ENCODE data around the gene BLCAP. TPM values are rescaled to one million over a fixed set of nuclear protein-coding genes. Genes with fewer than 3 reads are reported as not detected.

The BLCAP gene
- total and polyA plus RNA-seq, 2 experiments from 2014 or later = 62.2 to 64.8 TPM

DNA sequence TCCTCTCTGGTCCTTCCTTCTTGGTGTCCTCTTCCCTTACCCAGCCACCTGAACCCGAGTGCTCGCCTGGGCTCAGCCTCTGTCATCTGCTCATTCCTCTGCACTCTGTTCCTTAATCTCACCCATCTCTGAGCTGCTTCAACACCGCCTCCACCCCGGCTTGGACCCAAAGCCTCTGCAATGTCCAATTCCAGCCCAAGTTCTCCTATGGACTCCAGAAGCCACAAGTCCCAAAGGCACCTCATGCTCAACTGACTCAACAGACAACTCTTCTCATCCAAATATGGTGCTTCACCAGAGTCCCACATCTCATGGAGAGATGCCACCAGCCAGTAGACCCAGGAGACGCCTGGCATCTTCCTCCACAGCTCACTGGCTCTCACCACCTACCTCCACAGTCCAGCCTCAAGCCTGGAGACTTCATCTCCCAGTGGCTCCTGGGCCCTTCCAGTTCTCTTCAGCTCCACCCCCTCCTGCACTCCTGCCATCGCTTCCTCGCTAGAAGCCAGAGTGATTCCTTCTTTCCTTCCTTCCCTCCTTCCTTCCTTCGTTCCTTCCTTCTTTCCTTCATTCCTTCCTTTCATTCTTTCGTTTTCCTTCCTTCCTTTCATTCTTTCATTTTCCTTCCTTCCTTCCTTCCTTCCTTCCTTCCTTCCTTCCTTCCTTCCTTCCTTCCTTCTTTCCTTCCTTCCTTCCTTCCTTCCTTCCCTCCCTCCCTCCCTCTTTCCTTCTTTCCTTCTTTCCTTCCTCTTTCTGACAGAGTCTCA, 47.6 kb downstream of the BLCAP start:
- H3K27me3 Mint-ChIP-seq (ENCODE audit: insufficient read depth, low read depth, poor library complexity) = peaks cover 2% of the 10 kb centered on the region
- Histone ChIP-seq H3K27me3 (ENCODE audit: insufficient read depth) (no peaks in the 10 kb centered on the region), H3F3A (replicated peaks; ENCODE audit: low read depth) (no peaks in the 10 kb centered on the region), H3K4me2 (no peak overlapping the region), H3K79me2 (replicated peaks; ENCODE audit: insufficient read depth) (no peaks in the 10 kb centered on the region), H3K36me3 (ENCODE audit: insufficient read depth) (no peaks in the 10 kb centered on the region), H3K4me1 (ENCODE audit: insufficient read depth) (no peaks in the 10 kb centered on the region), H4K20me1 (replicated peaks; ENCODE audit: insufficient read depth) (no peaks in the 10 kb centered on the region), H3K9me2 (ENCODE audit: insufficient read depth) (peaks cover 4% of the 10 kb centered on the region; the same call in 1 of the 2 replicates), H3K27ac (ENCODE audit: low read depth) (no peak overlapping the region), H2AFZ (no peak overlapping the region), H3K4me3 (no peak overlapping the region)
- TF ChIP-seq, protein P1, sequence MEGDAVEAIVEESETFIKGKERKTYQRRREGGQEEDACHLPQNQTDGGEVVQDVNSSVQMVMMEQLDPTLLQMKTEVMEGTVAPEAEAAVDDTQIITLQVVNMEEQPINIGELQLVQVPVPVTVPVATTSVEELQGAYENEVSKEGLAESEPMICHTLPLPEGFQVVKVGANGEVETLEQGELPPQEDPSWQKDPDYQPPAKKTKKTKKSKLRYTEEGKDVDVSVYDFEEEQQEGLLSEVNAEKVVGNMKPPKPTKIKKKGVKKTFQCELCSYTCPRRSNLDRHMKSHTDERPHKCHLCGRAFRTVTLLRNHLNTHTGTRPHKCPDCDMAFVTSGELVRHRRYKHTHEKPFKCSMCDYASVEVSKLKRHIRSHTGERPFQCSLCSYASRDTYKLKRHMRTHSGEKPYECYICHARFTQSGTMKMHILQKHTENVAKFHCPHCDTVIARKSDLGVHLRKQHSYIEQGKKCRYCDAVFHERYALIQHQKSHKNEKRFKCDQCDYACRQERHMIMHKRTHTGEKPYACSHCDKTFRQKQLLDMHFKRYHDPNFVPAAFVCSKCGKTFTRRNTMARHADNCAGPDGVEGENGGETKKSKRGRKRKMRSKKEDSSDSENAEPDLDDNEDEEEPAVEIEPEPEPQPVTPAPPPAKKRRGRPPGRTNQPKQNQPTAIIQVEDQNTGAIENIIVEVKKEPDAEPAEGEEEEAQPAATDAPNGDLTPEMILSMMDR (conservative IDR thresholded peaks at IDR 0.05; ENCODE audit: low read depth in 2 of 2) = no peak
- no peak for TF ChIP-seq JUNB (IDR thresholded peaks at IDR 0.05; ENCODE audit: unreplicated experiment)
- TF ChIP-seq, protein P2, sequence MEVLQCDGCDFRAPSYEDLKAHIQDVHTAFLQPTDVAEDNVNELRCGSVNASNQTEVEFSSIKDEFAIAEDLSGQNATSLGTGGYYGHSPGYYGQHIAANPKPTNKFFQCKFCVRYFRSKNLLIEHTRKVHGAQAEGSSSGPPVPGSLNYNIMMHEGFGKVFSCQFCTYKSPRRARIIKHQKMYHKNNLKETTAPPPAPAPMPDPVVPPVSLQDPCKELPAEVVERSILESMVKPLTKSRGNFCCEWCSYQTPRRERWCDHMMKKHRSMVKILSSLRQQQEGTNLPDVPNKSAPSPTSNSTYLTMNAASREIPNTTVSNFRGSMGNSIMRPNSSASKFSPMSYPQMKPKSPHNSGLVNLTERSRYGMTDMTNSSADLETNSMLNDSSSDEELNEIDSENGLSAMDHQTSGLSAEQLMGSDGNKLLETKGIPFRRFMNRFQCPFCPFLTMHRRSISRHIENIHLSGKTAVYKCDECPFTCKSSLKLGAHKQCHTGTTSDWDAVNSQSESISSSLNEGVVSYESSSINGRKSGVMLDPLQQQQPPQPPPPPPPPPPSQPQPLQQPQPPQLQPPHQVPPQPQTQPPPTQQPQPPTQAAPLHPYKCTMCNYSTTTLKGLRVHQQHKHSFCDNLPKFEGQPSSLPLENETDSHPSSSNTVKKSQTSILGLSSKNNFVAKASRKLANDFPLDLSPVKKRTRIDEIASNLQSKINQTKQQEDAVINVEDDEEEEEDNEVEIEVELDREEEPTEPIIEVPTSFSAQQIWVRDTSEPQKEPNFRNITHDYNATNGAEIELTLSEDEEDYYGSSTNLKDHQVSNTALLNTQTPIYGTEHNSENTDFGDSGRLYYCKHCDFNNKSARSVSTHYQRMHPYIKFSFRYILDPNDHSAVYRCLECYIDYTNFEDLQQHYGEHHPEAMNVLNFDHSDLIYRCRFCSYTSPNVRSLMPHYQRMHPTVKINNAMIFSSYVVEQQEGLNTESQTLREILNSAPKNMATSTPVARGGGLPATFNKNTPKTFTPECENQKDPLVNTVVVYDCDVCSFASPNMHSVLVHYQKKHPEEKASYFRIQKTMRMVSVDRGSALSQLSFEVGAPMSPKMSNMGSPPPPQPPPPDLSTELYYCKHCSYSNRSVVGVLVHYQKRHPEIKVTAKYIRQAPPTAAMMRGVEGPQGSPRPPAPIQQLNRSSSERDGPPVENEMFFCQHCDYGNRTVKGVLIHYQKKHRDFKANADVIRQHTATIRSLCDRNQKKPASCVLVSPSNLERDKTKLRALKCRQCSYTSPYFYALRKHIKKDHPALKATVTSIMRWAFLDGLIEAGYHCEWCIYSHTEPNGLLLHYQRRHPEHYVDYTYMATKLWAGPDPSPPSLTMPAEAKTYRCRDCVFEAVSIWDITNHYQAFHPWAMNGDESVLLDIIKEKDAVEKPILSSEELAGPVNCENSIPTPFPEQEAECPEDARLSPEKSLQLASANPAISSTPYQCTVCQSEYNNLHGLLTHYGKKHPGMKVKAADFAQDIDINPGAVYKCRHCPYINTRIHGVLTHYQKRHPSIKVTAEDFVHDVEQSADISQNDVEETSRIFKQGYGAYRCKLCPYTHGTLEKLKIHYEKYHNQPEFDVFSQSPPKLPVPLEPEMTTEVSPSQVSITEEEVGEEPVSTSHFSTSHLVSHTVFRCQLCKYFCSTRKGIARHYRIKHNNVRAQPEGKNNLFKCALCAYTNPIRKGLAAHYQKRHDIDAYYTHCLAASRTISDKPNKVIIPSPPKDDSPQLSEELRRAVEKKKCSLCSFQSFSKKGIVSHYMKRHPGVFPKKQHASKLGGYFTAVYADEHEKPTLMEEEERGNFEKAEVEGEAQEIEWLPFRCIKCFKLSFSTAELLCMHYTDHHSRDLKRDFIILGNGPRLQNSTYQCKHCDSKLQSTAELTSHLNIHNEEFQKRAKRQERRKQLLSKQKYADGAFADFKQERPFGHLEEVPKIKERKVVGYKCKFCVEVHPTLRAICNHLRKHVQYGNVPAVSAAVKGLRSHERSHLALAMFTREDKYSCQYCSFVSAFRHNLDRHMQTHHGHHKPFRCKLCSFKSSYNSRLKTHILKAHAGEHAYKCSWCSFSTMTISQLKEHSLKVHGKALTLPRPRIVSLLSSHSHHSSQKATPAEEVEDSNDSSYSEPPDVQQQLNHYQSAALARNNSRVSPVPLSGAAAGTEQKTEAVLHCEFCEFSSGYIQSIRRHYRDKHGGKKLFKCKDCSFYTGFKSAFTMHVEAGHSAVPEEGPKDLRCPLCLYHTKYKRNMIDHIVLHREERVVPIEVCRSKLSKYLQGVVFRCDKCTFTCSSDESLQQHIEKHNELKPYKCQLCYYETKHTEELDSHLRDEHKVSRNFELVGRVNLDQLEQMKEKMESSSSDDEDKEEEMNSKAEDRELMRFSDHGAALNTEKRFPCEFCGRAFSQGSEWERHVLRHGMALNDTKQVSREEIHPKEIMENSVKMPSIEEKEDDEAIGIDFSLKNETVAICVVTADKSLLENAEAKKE (CRISPR knock-in tag; IDR thresholded peaks at IDR 0.05) = no peak
- TF ChIP-seq, protein P3, sequence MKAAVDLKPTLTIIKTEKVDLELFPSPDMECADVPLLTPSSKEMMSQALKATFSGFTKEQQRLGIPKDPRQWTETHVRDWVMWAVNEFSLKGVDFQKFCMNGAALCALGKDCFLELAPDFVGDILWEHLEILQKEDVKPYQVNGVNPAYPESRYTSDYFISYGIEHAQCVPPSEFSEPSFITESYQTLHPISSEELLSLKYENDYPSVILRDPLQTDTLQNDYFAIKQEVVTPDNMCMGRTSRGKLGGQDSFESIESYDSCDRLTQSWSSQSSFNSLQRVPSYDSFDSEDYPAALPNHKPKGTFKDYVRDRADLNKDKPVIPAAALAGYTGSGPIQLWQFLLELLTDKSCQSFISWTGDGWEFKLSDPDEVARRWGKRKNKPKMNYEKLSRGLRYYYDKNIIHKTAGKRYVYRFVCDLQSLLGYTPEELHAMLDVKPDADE (IDR thresholded peaks at IDR 0.05) = no peak
- TF ChIP-seq, protein P4, sequence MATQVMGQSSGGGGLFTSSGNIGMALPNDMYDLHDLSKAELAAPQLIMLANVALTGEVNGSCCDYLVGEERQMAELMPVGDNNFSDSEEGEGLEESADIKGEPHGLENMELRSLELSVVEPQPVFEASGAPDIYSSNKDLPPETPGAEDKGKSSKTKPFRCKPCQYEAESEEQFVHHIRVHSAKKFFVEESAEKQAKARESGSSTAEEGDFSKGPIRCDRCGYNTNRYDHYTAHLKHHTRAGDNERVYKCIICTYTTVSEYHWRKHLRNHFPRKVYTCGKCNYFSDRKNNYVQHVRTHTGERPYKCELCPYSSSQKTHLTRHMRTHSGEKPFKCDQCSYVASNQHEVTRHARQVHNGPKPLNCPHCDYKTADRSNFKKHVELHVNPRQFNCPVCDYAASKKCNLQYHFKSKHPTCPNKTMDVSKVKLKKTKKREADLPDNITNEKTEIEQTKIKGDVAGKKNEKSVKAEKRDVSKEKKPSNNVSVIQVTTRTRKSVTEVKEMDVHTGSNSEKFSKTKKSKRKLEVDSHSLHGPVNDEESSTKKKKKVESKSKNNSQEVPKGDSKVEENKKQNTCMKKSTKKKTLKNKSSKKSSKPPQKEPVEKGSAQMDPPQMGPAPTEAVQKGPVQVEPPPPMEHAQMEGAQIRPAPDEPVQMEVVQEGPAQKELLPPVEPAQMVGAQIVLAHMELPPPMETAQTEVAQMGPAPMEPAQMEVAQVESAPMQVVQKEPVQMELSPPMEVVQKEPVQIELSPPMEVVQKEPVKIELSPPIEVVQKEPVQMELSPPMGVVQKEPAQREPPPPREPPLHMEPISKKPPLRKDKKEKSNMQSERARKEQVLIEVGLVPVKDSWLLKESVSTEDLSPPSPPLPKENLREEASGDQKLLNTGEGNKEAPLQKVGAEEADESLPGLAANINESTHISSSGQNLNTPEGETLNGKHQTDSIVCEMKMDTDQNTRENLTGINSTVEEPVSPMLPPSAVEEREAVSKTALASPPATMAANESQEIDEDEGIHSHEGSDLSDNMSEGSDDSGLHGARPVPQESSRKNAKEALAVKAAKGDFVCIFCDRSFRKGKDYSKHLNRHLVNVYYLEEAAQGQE (IDR thresholded peaks at IDR 0.05; ENCODE audit: unreplicated experiment) = no peak
- H3K4me1 Mint-ChIP-seq = no peaks in the 10 kb centered on the region; the same call in 2 of the 3 replicates
- DNase-seq (ENCODE audit: low spot score) = no peak
- no peak overlapping the region for H3K4me3 Mint-ChIP-seq
- no peak for ATAC-seq
- peaks cover 22% of the 10 kb centered on the region for H3K9me3 Mint-ChIP-seq
- H3K27ac Mint-ChIP-seq = no peak overlapping the region
- H3K36me3 Mint-ChIP-seq (ENCODE audit: low read depth) = peaks cover 8% of the 10 kb centered on the region

Data from GM23338 (cell line).